Astrocyte of the spinal cord (primary cell): ENCODE data around the gene OSER1.
A peak's percentile ranks its signal among the peaks of the same experiment; 100 is the strongest.

Experiments
- DNase-seq: peaks from one replicate; pipeline ENCODE4 v3.0.0; 2011; ENCODE audit warnings: low read depth, low spot score
- H3K4me3 ChIP-seq: 2 replicates; pipeline ENCODE4 v1.5.1; 2011; ENCODE audit warnings: low read depth, mild to moderate bottlenecking, low read length, moderate library complexity
- CTCF ChIP-seq: IDR thresholded peaks from 2 replicates; pipeline ENCODE4 v1.5.1; 2012; ENCODE audit warnings: low read depth, mild to moderate bottlenecking, low read length, inconsistent platforms
- in situ Hi-C: cut with HindIII; loops from 2 replicates; pipeline ENCODE4 v1.10.0; 2017; ENCODE audit warnings: low sequenced_read_pairs

The OSER1 gene

GRCh38 chr20:44204832-44205215 is 5.7 kb downstream of the OSER1 start:
- in situ Hi-C loops = no loop called here
- DNase-seq = no peak
- H3K4me3 ChIP-seq = no peak overlapping the region
- no peak for TF ChIP-seq CTCF

GRCh38 chr20:44204156-44204831 is 6.3 kb downstream of the OSER1 start:
- TF ChIP-seq CTCF = no peak
- peak; percentile 93 for DNase-seq
- no peak overlapping the region for H3K4me3 ChIP-seq
- in situ Hi-C loops = no loop called here

- no peak overlapping the region for H3K4me3 ChIP-seq
- in situ Hi-C loops = no loop called here
- DNase-seq = no peak
- TF ChIP-seq CTCF = no peak
Measured at GRCh38 chr20:44203161-44203560, 7.4 kb downstream of the OSER1 start.

- no peak for TF ChIP-seq CTCF
- DNase-seq = no peak
- in situ Hi-C loops = no loop called here
- H3K4me3 ChIP-seq = no peak overlapping the region
Measured at GRCh38 chr20:44200983-44201382, 9.6 kb downstream of the OSER1 start.

- no peak for TF ChIP-seq CTCF
- in situ Hi-C loops = no loop called here
- DNase-seq = no peak
- H3K4me3 ChIP-seq = no peak overlapping the region
Measured at GRCh38 chr20:44200371-44200770, 10.2 kb downstream of the OSER1 start.

- H3K4me3 ChIP-seq = no peak overlapping the region
- no peak for TF ChIP-seq CTCF
- DNase-seq = no peak
- in situ Hi-C loops = no loop called here
Measured at GRCh38 chr20:44199877-44200276, 10.7 kb downstream of the OSER1 start.
